Osteoblast (primary cell): ENCODE data around the gene EXO1. TPM values are rescaled to one million over a fixed set of nuclear protein-coding genes. Genes with fewer than 3 reads are reported as not detected.

Experiments used
- DNase-seq: peaks from one replicate; pipeline ENCODE4 v3.0.0; 2011; ENCODE audit warnings: low spot score, mixed read lengths; ENCODE audit not compliant: insufficient read length; ENCODE audit errors: missing footprints
- H2AFZ ChIP-seq: 2 replicates; pipeline ENCODE4 v1.6.0; 2011; ENCODE audit warnings: mild to moderate bottlenecking, low read length
- H3K27ac ChIP-seq: 2 replicates; pipeline ENCODE4 v1.5.1; 2011; ENCODE audit warnings: mild to moderate bottlenecking, low read depth, low read length, moderate library complexity
- H3K27me3 ChIP-seq: 2 replicates; pipeline ENCODE4 v1.6.0; 2012; ENCODE audit warnings: mild to moderate bottlenecking, control low read depth, inconsistent platforms, low read length, moderate library complexity; ENCODE audit not compliant: insufficient read depth
- H3K36me3 ChIP-seq: 2 replicates; pipeline ENCODE4 v1.5.1; 2011; ENCODE audit warnings: mild to moderate bottlenecking, low read length, control low read depth, moderate library complexity; ENCODE audit not compliant: insufficient read depth
- H3K4me1 ChIP-seq: 2 replicates; pipeline ENCODE4 v1.5.1; 2011; ENCODE audit warnings: mild to moderate bottlenecking, low read length, control low read depth, moderate library complexity; ENCODE audit not compliant: insufficient read depth
- H3K4me2 ChIP-seq: 2 replicates; pipeline ENCODE4 v1.6.0; 2011; ENCODE audit warnings: mild to moderate bottlenecking, low read length; ENCODE audit not compliant: insufficient read depth
- H3K4me3 ChIP-seq: fragments of 200-600 bp; sonication (generic); 3 replicates; pipeline ENCODE4 v1.5.1; 2012; ENCODE audit warnings: mild to moderate bottlenecking, low read length, inconsistent platforms; ENCODE audit not compliant: insufficient read depth
- H3K79me2 ChIP-seq: 2 replicates; pipeline ENCODE4 v1.6.0; 2012; ENCODE audit warnings: mild to moderate bottlenecking, low read length, control low read depth, inconsistent platforms; ENCODE audit not compliant: insufficient read depth
- H3K9me3 ChIP-seq: 2 replicates; pipeline ENCODE4 v1.5.1; 2011; ENCODE audit warnings: low read depth, low read length, control low read depth
- H4K20me1 ChIP-seq: 2 replicates; pipeline ENCODE4 v1.6.0; 2012; ENCODE audit warnings: mild to moderate bottlenecking, low read length, control low read depth; ENCODE audit not compliant: insufficient read depth
- CTCF ChIP-seq: IDR thresholded peaks from 2 replicates; pipeline ENCODE4 v1.5.1; 2011; ENCODE audit warnings: mild to moderate bottlenecking, low read depth, low read length, moderate library complexity; ENCODE audit errors: extremely low read depth
- total RNA-seq: library from RNA; depleted of rRNA; stranded (reverse); fragments of >200 nt; gene quantifications from 2 replicates; pipeline ENCODE4 v1.2.3, GENCODE V29; 2012

The EXO1 gene
- total RNA-seq, 1 donor, result 1.8 TPM

DNA sequence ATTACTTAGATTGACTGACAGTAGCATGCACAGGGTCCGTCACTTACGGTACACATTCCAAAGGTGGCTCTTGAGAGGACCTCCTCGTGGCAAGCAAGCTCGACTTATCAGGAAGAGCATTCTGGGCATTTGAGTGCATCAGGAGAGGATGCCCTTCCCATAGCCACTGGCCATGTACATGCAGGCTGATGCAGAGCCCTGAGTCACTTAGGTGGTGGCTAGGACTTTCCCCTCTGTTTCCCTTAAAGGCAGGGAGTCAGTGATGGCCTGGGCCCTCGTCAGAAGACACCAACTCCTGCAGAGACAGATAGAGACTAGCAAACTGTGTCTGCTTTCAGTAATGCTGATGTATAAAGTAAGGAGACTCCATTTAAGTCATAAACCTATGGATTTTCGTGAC, 12.9 kb downstream of the EXO1 start:
- H2AFZ ChIP-seq, result no peak overlapping the region
- no peaks in the 10 kb centered on the region for H3K36me3 ChIP-seq
- H3K9me3 ChIP-seq, result no peaks in the 10 kb centered on the region
- H3K79me2 ChIP-seq, result no peaks in the 10 kb centered on the region
- DNase-seq, result peak; percentile 35
- H3K4me2 ChIP-seq, result no peak overlapping the region
- no peaks in the 10 kb centered on the region for H3K4me1 ChIP-seq
- H3K27me3 ChIP-seq, result no peaks in the 10 kb centered on the region
- H3K27ac ChIP-seq, result no peak overlapping the region
- no peaks in the 10 kb centered on the region for H4K20me1 ChIP-seq
- H3K4me3 ChIP-seq, result no peak overlapping the region
- TF ChIP-seq CTCF, result no peak

DNA sequence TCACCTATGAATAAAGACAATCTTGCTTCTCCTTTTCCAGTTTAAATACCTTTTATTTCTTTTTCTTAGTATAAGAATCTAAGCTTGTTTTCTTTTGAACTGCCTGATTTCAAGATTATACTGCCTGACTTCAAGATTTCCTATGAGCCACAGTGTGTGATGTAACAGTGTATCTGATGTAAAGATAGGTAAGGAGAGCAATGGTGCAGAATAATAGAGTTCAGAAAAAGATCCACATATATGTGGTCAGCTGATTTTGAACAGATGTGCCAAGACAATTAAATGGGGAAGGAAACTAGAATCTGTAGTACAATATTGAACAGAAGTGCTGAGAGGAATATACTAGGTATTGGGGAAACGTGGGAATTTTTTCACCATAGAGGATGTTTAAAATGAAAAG, 21.0 kb downstream of the EXO1 start:
- Histone ChIP-seq H3K79me2 (no peaks in the 10 kb centered on the region), H3K27me3 (no peaks in the 10 kb centered on the region), H4K20me1 (no peaks in the 10 kb centered on the region), H3K36me3 (peaks cover 4% of the 10 kb centered on the region), H3K4me3 (no peak overlapping the region), H3K4me1 (no peaks in the 10 kb centered on the region), H3K9me3 (no peaks in the 10 kb centered on the region), H2AFZ (no peak overlapping the region), H3K27ac (no peak overlapping the region), H3K4me2 (no peak overlapping the region)
- TF ChIP-seq CTCF, result no peak
- DNase-seq, result no peak

DNA sequence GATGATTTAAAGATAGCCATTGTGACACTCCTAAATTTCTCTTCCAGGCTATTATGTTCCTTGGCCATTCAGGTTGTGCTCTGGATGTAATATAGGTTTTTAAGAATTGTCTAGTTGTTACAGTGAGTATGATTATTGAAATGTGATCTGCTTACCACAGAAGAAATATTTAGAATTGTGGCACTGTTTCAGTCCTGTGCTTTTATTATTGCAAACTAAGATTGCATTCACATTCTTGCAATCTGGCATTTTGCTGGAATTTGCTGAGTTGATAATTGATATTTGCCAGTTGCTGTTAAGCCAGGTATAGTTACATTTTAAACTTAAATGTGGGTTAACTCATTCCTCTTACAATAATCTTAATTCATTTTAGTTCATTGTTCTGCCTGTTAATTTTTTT, 22.3 kb downstream of the EXO1 start:
- TF ChIP-seq CTCF, result no peak
- Histone ChIP-seq H4K20me1 (no peaks in the 10 kb centered on the region), H3K4me3 (no peak overlapping the region), H3K79me2 (no peaks in the 10 kb centered on the region), H2AFZ (no peak overlapping the region), H3K27me3 (no peaks in the 10 kb centered on the region), H3K9me3 (no peaks in the 10 kb centered on the region), H3K27ac (no peak overlapping the region), H3K36me3 (peaks cover 4% of the 10 kb centered on the region), H3K4me1 (no peaks in the 10 kb centered on the region), H3K4me2 (no peak overlapping the region)
- no peak for DNase-seq

GRCh38 chr1:241870746-241871430, 22.9 kb downstream of the EXO1 start:
- H3K4me3 ChIP-seq, result no peak overlapping the region
- no peaks in the 10 kb centered on the region for H3K9me3 ChIP-seq
- no peak overlapping the region for H2AFZ ChIP-seq
- no peak for DNase-seq
- no peak overlapping the region for H3K4me2 ChIP-seq
- no peaks in the 10 kb centered on the region for H4K20me1 ChIP-seq
- H3K27ac ChIP-seq, result no peak overlapping the region
- TF ChIP-seq CTCF, result no peak
- no peaks in the 10 kb centered on the region for H3K27me3 ChIP-seq
- no peaks in the 10 kb centered on the region for H3K79me2 ChIP-seq
- H3K4me1 ChIP-seq, result no peaks in the 10 kb centered on the region
- peaks cover 4% of the 10 kb centered on the region for H3K36me3 ChIP-seq
